ENCODE results near the gene DTYMK. TPM values are rescaled to one million over a fixed set of nuclear protein-coding genes. Genes with fewer than 3 reads are reported as not detected.

The DTYMK gene
- total and polyA plus RNA-seq, 2 of the 8 experiments (the other 6 are each of a cell fraction or from before 2014, with no cell fraction given), result 58.3 to 69.9 TPM

DNA sequence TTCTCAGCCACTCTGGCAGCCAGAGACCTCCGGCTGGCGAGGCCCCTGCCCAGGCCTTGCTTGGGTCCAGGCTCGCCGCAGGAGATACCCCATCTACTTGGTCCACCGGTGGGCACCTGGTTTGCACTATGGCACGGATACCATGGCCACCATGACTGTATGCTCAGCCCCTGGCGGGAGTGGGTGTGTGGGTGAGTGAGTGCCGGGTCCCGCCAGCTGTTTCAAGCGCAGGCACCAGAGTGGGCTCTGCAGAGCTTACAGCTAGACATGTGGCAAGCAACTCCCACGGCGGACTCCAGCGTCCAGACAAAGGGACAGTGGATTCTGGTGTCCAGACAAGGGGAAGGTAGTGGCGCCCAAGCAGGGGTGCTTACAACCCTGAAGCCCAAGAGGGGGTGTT, 47.7 kb downstream of the DTYMK start (continued):
- TF ChIP-seq KDM4A (IDR thresholded peaks at IDR 0.05; ENCODE audit: low read depth, low read length, severe bottlenecking) (no peak), TEAD4 (IDR thresholded peaks at IDR 0.05; ENCODE audit: low read depth, low read length) (no peak), ZNF274 (IDR thresholded peaks at IDR 0.05; ENCODE audit: borderline replicate concordance, extremely low read depth, low read length) (no peak), MAFK (IDR thresholded peaks at IDR 0.05; ENCODE audit: low read depth, low read length) (no peak), RFX5 (IDR thresholded peaks at IDR 0.05; ENCODE audit: borderline replicate concordance, low read depth, low read length) (no peak)
